Suprapubic skin (tissue), 4 donors: ENCODE data around the gene RICTOR. TPM values are rescaled to one million over a fixed set of nuclear protein-coding genes. Genes with fewer than 3 reads are reported as not detected.
A peak's percentile ranks its signal among the peaks of the same experiment; 100 is the strongest.

ENCODE experiments used
- DNase-seq, 2 donors: peaks; one replicate each; pipeline ENCODE4 v3.0.0-alpha.2; 2019; ENCODE audit warnings: low spot score in 2 of 2
- H3K27ac ChIP-seq: fragments of 200-600 bp; sonication (generic); one replicate; pipeline ENCODE4 v1.5.1; 2019
- H3K27me3 ChIP-seq: fragments of 200-600 bp; sonication (generic); one replicate; pipeline ENCODE4 v1.5.1; 2019
- H3K36me3 ChIP-seq: fragments of 200-600 bp; sonication (generic); one replicate; pipeline ENCODE4 v1.5.1; 2019
- H3K4me1 ChIP-seq: fragments of 200-600 bp; sonication (generic); one replicate; pipeline ENCODE4 v1.5.1; 2019
- H3K4me3 ChIP-seq: fragments of 200-600 bp; sonication (generic); one replicate; pipeline ENCODE4 v1.5.1; 2019; ENCODE audit warnings: mild to moderate bottlenecking
- H3K9me3 ChIP-seq: fragments of 200-600 bp; sonication (generic); one replicate; pipeline ENCODE4 v1.5.1; 2019
- EP300 ChIP-seq: sonication (generic); formaldehyde crosslinking; IDR thresholded peaks from one replicate; pipeline ENCODE4 v1.6.1; 2017; ENCODE audit warnings: antibody characterized with exemption
- POLR2A ChIP-seq, 2 donors: fragments of 450-650 bp; IDR thresholded peaks; one replicate each; pipeline ENCODE4 v1.6.1; 2017; ENCODE audit warnings: antibody characterized with exemption in 2 of 2, mild to moderate bottlenecking in 2 of 2, moderate library complexity in 2 of 2
- POLR2AphosphoS5 ChIP-seq, 3 donors: sonication (generic); formaldehyde crosslinking; IDR thresholded peaks; one replicate each; pipeline ENCODE4 v1.6.1; 2017; ENCODE audit warnings: antibody characterized with exemption in 3 of 3
- WGBS: methylation state at CpG from one replicate; pipeline ENCODE4 v1.1.5; 2018; 5-methylcytosine and 5-hydroxymethylcytosine counted together
- total RNA-seq, 4 donors: library from RNA; depleted of rRNA; stranded (reverse); fragments of >200 nt; gene quantifications; one replicate each; pipeline ENCODE4 v1.1.0, GENCODE V29; 2016
- TF ChIP-seq, protein P1 (sequence below), 2 donors: fragments of 200-600 bp in 1 of 2; fragments of 450-650 bp in 1 of 2; sonication (generic) in 1 of 2; IDR thresholded peaks; one replicate each; pipeline ENCODE4 v1.5.1; 2016 to 2019; ENCODE audit warnings: antibody characterized with exemption in 2 of 2, mild to moderate bottlenecking in 1 of 2, moderate library complexity in 1 of 2

The RICTOR gene
- total RNA-seq, 4 donors from 2014 or later: 24.9 to 92.6 (median 28.7) TPM

DNA sequence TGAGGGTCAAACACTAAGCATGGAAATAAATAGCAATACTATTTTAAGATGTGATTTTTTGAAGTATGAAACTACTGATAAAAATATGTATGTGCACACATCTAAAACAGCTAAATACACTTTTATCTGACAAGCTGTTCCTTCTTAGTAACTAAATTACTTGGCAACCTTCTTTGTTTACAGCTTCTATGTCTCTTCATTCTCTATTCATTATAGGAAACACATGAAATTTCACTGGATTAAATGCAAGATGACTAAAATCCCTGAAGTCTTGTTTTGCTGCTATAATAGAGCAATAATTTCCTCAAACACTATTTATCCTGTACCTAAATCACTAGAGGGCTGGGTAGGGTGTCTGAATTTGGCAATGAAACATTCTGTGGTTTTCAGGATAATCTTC is 11.7 kb downstream of the RICTOR start:
- no peak for DNase-seq
- no peak overlapping the region for H3K4me3 ChIP-seq
- peaks cover 8% of the 10 kb centered on the region for H3K36me3 ChIP-seq
- no peaks in the 10 kb centered on the region for H3K27me3 ChIP-seq
- peaks cover 33% of the 10 kb centered on the region for H3K4me1 ChIP-seq
- TF ChIP-seq POLR2AphosphoS5 (IDR thresholded peaks at IDR 0.05) (no peak), EP300 (no peak), POLR2A (IDR thresholded peaks at IDR 0.05) (no peak)
- TF ChIP-seq, protein P1, sequence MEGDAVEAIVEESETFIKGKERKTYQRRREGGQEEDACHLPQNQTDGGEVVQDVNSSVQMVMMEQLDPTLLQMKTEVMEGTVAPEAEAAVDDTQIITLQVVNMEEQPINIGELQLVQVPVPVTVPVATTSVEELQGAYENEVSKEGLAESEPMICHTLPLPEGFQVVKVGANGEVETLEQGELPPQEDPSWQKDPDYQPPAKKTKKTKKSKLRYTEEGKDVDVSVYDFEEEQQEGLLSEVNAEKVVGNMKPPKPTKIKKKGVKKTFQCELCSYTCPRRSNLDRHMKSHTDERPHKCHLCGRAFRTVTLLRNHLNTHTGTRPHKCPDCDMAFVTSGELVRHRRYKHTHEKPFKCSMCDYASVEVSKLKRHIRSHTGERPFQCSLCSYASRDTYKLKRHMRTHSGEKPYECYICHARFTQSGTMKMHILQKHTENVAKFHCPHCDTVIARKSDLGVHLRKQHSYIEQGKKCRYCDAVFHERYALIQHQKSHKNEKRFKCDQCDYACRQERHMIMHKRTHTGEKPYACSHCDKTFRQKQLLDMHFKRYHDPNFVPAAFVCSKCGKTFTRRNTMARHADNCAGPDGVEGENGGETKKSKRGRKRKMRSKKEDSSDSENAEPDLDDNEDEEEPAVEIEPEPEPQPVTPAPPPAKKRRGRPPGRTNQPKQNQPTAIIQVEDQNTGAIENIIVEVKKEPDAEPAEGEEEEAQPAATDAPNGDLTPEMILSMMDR (IDR thresholded peaks at IDR 0.05): no peak
- no peak overlapping the region for H3K27ac ChIP-seq
- H3K9me3 ChIP-seq: no peaks in the 10 kb centered on the region

- WGBS: 89% methylated on average over 3 of the region's 3 CpGs
- Histone ChIP-seq H3K9me3 (no peaks in the 10 kb centered on the region), H3K36me3 (peaks cover 8% of the 10 kb centered on the region), H3K4me1 (peaks cover 33% of the 10 kb centered on the region), H3K27me3 (no peaks in the 10 kb centered on the region), H3K27ac (no peak overlapping the region), H3K4me3 (no peak overlapping the region)
- DNase-seq: no peak
- TF ChIP-seq EP300: no peak
- TF ChIP-seq POLR2AphosphoS5 (IDR thresholded peaks at IDR 0.05): no peak
- TF ChIP-seq POLR2A (IDR thresholded peaks at IDR 0.05): no peak
- TF ChIP-seq, protein P1 (IDR thresholded peaks at IDR 0.05): no peak
Observed at GRCh38 chr5:39062104-39062503, 12.1 kb downstream of the RICTOR start.

DNA sequence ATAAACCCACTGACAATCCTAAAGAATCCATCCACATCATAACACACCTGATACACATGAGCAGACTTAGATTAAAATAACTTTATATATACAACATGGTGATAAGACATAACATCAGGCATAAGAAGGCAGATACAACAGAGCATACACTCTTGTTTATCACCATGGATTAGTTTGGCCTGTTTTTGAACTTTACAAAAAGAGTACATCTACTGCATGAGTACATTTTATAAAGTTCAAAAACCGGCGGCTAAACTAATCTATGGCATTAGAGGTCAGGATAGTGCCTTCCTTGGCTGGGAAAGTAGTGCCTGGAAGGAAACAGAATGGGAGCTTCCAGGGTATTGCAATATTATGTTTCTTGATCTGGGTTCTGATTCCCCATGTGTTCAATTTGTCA is 15.1 kb downstream of the RICTOR start:
- no peaks in the 10 kb centered on the region for H3K36me3 ChIP-seq
- H3K9me3 ChIP-seq: no peaks in the 10 kb centered on the region
- H3K4me3 ChIP-seq: no peak overlapping the region
- DNase-seq: no peak
- TF ChIP-seq EP300 (no peak), POLR2AphosphoS5 (IDR thresholded peaks at IDR 0.05) (no peak), POLR2A (IDR thresholded peaks at IDR 0.05) (no peak)
- TF ChIP-seq, protein P1 (IDR thresholded peaks at IDR 0.05): no peak
- peaks cover 48% of the 10 kb centered on the region for H3K4me1 ChIP-seq
- H3K27me3 ChIP-seq: no peaks in the 10 kb centered on the region
- no peak overlapping the region for H3K27ac ChIP-seq
- WGBS: 85% methylated on average over 2 of the region's 2 CpGs

DNA sequence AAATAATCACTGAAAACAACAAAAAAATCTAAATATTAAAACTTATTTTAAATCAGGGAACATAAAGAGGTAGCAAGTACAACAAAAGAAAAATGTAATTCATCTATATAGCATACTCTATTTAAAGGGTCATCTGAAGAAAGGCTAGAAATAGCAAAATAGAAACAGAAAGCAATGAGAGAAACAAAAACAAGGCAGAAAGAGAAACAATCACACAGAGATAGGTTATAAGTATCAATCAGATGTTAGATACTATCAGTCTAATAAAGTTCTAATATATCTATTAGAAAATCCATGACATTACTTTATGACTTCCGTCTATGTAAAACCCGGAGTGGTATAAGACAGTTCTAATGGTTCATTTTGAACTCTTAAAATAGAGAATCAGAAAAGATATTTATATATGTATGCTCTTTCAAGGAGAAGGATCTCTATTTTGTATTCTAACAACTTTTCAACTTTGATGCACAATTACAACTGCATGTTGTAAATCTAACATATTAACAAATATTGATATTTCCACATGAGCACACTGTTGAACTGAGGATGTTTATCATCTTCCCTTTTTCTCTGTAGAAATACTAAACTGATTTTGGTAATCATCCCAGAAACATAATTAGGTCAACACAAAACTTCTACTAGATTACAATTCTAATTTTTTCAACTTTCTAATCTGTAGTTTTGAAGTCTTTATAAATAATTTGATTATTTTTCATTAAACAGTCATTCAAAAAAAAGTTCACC is 15.8 kb downstream of the RICTOR start:
- peaks cover 42% of the 10 kb centered on the region for H3K4me1 ChIP-seq
- H3K4me3 ChIP-seq: peak overlapping the region; percentile 22
- TF ChIP-seq EP300: no peak
- TF ChIP-seq, protein P1 (IDR thresholded peaks at IDR 0.05): no peak
- H3K27me3 ChIP-seq: no peaks in the 10 kb centered on the region
- DNase-seq: no peak
- H3K36me3 ChIP-seq: no peaks in the 10 kb centered on the region
- no peaks in the 10 kb centered on the region for H3K9me3 ChIP-seq
- no peak overlapping the region for H3K27ac ChIP-seq
- WGBS: 66% methylated on average over 2 of the region's 2 CpGs

GRCh38 chr5:39057734-39058133 is 16.5 kb downstream of the RICTOR start:
- H3K4me1 ChIP-seq: peaks cover 36% of the 10 kb centered on the region
- no peaks in the 10 kb centered on the region for H3K36me3 ChIP-seq
- no peak for DNase-seq
- 20% methylated on average over 2 of the region's 2 CpGs for WGBS
- H3K9me3 ChIP-seq: no peaks in the 10 kb centered on the region
- TF ChIP-seq EP300: no peak
- TF ChIP-seq, protein P1 (IDR thresholded peaks at IDR 0.05): no peak
- no peak for TF ChIP-seq POLR2A (IDR thresholded peaks at IDR 0.05)
- TF ChIP-seq POLR2AphosphoS5 (IDR thresholded peaks at IDR 0.05): no peak
- H3K27me3 ChIP-seq: no peaks in the 10 kb centered on the region
- H3K4me3 ChIP-seq: peak overlapping the region; percentile 22
- H3K27ac ChIP-seq: no peak overlapping the region
